ENCODE measurements around the gene ZBTB7A. TPM values are rescaled to one million over a fixed set of nuclear protein-coding genes. Genes with fewer than 3 reads are reported as not detected.
A peak's percentile ranks its signal among the peaks of the same experiment; 100 is the strongest.

ZBTB7A gene
- total and polyA plus RNA-seq, 8 donors, result 7.1 to 49.5 (median 11.4) TPM

DNA sequence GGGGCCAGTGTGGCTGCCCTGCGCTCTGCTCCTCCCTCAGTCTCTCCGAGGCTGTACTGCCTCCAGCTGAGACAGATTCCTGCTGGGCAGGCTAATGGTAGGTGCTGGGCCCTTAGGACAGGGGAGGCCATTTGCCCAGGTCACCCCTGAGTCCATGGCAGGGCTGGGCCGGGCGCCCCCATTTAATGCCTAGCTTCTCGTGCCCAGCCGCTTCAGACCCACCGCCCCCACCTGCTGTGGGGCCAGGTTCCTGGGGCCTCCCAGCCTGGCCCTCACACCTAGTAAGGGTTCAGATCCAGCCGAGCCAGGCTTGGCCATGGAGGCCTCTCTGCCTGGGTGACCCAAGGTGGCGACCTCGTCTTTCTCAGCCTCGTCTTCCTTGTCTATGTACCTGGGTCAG is 41.4 kb downstream of the ZBTB7A start:
- H3K27me3 ChIP-seq, result no peaks in the 10 kb centered on the region
- H3K4me1 ChIP-seq, result no peaks in the 10 kb centered on the region
- TF ChIP-seq, protein P1, sequence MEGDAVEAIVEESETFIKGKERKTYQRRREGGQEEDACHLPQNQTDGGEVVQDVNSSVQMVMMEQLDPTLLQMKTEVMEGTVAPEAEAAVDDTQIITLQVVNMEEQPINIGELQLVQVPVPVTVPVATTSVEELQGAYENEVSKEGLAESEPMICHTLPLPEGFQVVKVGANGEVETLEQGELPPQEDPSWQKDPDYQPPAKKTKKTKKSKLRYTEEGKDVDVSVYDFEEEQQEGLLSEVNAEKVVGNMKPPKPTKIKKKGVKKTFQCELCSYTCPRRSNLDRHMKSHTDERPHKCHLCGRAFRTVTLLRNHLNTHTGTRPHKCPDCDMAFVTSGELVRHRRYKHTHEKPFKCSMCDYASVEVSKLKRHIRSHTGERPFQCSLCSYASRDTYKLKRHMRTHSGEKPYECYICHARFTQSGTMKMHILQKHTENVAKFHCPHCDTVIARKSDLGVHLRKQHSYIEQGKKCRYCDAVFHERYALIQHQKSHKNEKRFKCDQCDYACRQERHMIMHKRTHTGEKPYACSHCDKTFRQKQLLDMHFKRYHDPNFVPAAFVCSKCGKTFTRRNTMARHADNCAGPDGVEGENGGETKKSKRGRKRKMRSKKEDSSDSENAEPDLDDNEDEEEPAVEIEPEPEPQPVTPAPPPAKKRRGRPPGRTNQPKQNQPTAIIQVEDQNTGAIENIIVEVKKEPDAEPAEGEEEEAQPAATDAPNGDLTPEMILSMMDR (IDR thresholded peaks at IDR 0.05), result no peak
- peaks cover 0 to 3% of the 10 kb centered on the region in 2 donors for H3K9me3 ChIP-seq
- H3K27ac ChIP-seq, result no peak overlapping the region
- H3K4me3 ChIP-seq, result no peak overlapping the region
- DNase-seq (peak in 1 of 4 donors; percentile 67), ATAC-seq (no peak)
- peaks cover 0 to 62% of the 10 kb centered on the region in 2 donors for H3K36me3 ChIP-seq
- intact Hi-C loops (cut with DNase I), result no loop called here

DNA sequence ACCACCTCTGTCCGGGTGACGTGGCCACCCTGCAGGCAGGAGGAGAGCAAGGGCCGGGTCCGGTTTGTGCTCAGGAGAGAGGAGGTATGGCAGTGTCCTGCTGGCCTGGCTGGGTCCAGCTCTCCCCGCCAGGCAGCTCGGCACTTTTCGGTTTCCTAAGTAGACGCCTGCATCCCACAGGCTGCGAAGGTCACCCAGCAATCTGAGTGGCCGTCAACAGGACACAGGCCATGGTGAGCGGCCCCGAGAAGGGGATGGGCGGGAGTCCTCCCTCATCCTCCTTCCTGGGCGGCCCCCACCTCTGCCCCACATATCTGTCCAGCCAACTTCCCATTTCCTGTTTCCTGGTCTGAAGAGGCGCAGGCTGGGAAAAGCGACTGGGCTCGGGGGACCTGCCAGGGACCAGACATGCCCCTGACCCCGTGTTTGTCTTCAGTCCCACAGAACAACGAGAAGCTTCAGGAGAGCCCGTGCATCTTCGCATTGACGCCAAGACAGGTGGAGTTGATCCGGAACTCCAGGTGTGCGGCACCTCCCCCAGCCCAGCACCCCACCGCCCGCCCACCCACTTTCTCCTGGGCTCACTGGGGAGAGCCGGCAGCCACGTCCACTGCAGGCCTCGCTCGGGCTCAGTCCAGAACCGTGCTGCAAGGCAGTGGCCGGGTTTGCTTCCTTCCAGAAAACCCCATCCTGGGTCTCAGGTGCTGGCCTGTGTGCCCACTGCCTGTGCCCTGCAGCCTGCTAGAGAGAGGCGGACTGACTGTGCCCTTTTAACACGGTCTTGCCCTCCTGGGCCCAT is 42.9 kb downstream of the ZBTB7A start:
- Histone ChIP-seq H3K27me3 (no peaks in the 10 kb centered on the region), H3K9me3 (peaks cover 0 to 3% of the 10 kb centered on the region in 2 donors), H3K4me1 (no peaks in the 10 kb centered on the region), H3K27ac (no peak overlapping the region), H3K36me3 (peaks cover 0 to 58% of the 10 kb centered on the region in 2 donors), H3K4me3 (no peak overlapping the region)
- DNase-seq (peak in 1 of 4 donors; percentile 70), ATAC-seq (no peak)
- intact Hi-C loops (cut with DNase I), result no loop called here
- TF ChIP-seq, protein P1 (IDR thresholded peaks at IDR 0.05), result no peak

DNA sequence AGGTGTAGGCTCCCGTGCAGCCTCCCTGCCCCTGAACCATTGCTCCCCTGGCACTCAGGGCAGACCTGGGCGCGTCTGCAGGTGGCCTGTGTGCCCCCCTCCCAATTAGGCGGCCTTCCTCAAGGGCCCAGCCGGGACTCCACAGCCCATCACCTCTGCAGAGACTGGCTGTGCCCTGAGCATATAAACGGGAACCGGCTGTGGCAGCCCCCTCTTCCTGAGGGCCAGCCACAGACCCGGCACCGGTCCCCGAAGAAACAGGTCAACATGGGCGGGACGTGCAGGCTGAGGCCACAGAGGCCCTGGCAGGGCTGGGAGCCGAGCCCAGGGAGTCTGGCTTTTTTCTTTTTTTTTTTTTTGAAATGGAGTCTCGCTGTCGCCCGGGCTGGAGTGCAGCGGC is 47.1 kb downstream of the ZBTB7A start:
- no peak overlapping the region for H3K27ac ChIP-seq
- no peak for ATAC-seq
- intact Hi-C loops (cut with DNase I), result no loop called here
- no peak for DNase-seq
- H3K36me3 ChIP-seq, result peaks cover 0 to 61% of the 10 kb centered on the region in 2 donors
- H3K9me3 ChIP-seq, result peaks cover 0 to 3% of the 10 kb centered on the region in 2 donors
- no peak overlapping the region for H3K4me3 ChIP-seq
- no peaks in the 10 kb centered on the region for H3K27me3 ChIP-seq
- TF ChIP-seq, protein P1 (IDR thresholded peaks at IDR 0.05), result no peak
- H3K4me1 ChIP-seq, result peaks cover 0 to 9% of the 10 kb centered on the region in 2 donors

DNA sequence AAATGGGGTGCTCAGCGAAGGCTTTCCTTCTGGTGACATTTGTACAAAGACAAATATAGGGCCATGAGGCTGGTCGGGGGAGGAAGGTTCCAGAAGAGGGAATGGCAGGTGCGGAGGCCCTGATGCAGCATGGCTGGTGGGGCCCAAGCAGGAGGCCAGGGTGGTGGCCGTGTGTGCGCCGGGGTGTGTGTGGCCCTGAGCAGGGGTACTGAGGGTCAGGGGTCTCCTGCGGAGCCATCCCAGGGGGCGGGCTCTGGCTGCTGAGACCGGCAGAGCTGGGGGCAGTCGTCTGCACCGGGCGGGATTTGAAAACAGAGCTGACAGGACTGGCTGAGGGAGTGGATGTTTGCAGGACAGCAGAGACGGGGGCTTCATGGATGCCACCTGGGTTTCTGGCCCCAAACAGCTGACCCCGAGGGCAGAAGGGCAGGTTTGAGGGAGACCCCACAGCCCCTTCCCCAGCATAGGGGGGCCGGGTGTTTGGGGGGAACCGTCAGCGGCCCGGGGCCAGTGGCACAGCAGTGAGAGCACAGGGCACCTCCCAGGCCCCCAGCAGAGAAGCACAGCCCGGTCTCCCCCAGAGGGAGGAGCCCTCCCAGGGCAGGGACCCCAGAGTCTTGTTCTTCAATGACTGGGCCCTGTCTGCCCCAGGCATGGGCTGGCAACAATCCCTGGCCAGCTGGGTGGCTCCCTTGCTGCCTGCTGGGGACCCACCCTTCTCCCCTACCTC is 47.8 kb downstream of the ZBTB7A start:
- peaks cover 0 to 13% of the 10 kb centered on the region in 2 donors for H3K4me1 ChIP-seq
- no peak overlapping the region for H3K27ac ChIP-seq
- H3K4me3 ChIP-seq, result no peak overlapping the region
- no peaks in the 10 kb centered on the region for H3K27me3 ChIP-seq
- TF ChIP-seq, protein P1 (IDR thresholded peaks at IDR 0.05), result no peak
- H3K9me3 ChIP-seq, result peaks cover 0 to 3% of the 10 kb centered on the region in 2 donors
- ATAC-seq (no peak), DNase-seq (no peak)
- H3K36me3 ChIP-seq, result peaks cover 0 to 61% of the 10 kb centered on the region in 2 donors
- intact Hi-C loops (cut with DNase I), result no loop called here

DNA sequence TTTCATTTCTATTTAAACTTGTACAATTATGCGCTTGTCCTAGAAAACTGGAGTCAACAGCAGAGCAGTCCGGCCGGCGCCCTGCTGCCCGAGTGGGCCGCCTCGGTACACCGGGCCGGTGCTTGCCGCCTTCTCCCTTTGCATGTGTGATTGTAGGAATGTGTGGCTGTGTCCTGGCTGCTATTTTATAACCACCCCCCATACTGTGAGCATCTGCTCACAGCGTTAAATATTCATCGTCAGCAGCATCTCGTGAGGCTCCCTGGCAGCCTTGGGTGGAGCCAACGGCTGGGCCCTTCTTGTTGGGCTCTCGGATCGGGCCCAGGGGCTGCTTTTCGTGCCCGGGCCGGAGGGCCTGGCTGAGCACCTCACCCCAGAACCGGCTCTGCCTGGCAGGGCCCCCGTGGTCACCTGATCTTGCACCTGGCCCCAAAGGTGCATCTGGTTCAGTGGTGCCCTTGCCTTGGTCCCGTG is 48.5 kb downstream of the ZBTB7A start:
- H3K27me3 ChIP-seq, result no peaks in the 10 kb centered on the region
- H3K4me1 ChIP-seq, result peaks cover 0 to 13% of the 10 kb centered on the region in 2 donors
- no peak overlapping the region for H3K27ac ChIP-seq
- peaks cover 0 to 62% of the 10 kb centered on the region in 2 donors for H3K36me3 ChIP-seq
- no peak overlapping the region for H3K4me3 ChIP-seq
- intact Hi-C loops (cut with DNase I), result no loop called here
- TF ChIP-seq, protein P1 (IDR thresholded peaks at IDR 0.05), result no peak
- H3K9me3 ChIP-seq, result peaks cover 0 to 3% of the 10 kb centered on the region in 2 donors
- ATAC-seq (no peak), DNase-seq (no peak)
